T-helper 1 cell (primary cell): ENCODE data around the gene DENND1A.
A peak's percentile ranks its signal among the peaks of the same experiment; 100 is the strongest.

Experiments used
- DNase-seq, 5 donors: peaks; one replicate each; pipeline ENCODE4 v3.0.0-alpha.2; 2012 to 2020

DENND1A gene

GRCh38 chr9:123678038-123678877 lies 251.7 kb downstream of the DENND1A start:
- DNase-seq: no peak

GRCh38 chr9:123676869-123677268 lies 253.1 kb downstream of the DENND1A start:
- DNase-seq: no peak

GRCh38 chr9:123669346-123669745 lies 260.6 kb downstream of the DENND1A start:
- no peak for DNase-seq

GRCh38 chr9:123663529-123663928 lies 266.4 kb downstream of the DENND1A start:
- DNase-seq: no peak

- no peak for DNase-seq
These were observed 267.7 kb downstream of the DENND1A start for GRCh38 chr9:123662057-123662776.

- no peak for DNase-seq
These were observed 269.0 kb downstream of the DENND1A start for GRCh38 chr9:123660691-123661466.

GRCh38 chr9:123659358-123659757 lies 270.6 kb downstream of the DENND1A start:
- no peak for DNase-seq

- no peak for DNase-seq
These were observed 271.1 kb downstream of the DENND1A start for GRCh38 chr9:123658792-123659191.

- DNase-seq: no peak
These were observed 272.0 kb downstream of the DENND1A start for GRCh38 chr9:123657941-123658340.

- DNase-seq: no peak
These were observed 272.8 kb downstream of the DENND1A start for GRCh38 chr9:123657099-123657498.

GRCh38 chr9:123656565-123656964 lies 273.4 kb downstream of the DENND1A start:
- DNase-seq: no peak

- DNase-seq: no peak
These were observed 274.1 kb downstream of the DENND1A start for GRCh38 chr9:123655681-123656423.

- DNase-seq: no peak
These were observed 274.8 kb downstream of the DENND1A start for GRCh38 chr9:123654994-123655637.

GRCh38 chr9:123654218-123654993 lies 275.5 kb downstream of the DENND1A start:
- DNase-seq: no peak

GRCh38 chr9:123652416-123652815 lies 277.5 kb downstream of the DENND1A start:
- DNase-seq: no peak

- no peak for DNase-seq
These were observed 278.1 kb downstream of the DENND1A start for GRCh38 chr9:123651871-123652270.

GRCh38 chr9:123651273-123651672 lies 278.7 kb downstream of the DENND1A start:
- no peak for DNase-seq

GRCh38 chr9:123649909-123650308 lies 280.0 kb downstream of the DENND1A start:
- DNase-seq: peak in 1 of 5 donors; percentile 18

GRCh38 chr9:123647145-123647544 lies 282.8 kb downstream of the DENND1A start:
- DNase-seq: no peak

- no peak for DNase-seq
These were observed 284.2 kb downstream of the DENND1A start for GRCh38 chr9:123645762-123646161.

- DNase-seq: no peak
These were observed 284.8 kb downstream of the DENND1A start for GRCh38 chr9:123645126-123645525.
